Measurements from ENCODE around the gene HSBP1. TPM values are rescaled to one million over a fixed set of nuclear protein-coding genes. Genes with fewer than 3 reads are reported as not detected.

The HSBP1 gene
- total and polyA plus RNA-seq, 2 of the 13 experiments (the other 11 are each of a cell fraction or from before 2014, with no cell fraction given) = 249 to 292 TPM

GRCh38 chr16:83769397-83770008, 38.3 kb upstream of the HSBP1 start:
- Histone ChIP-seq H3K9me3 (ENCODE audit: low read length) (no peaks in the 10 kb centered on the region), H3K9ac (ENCODE audit: insufficient read depth, low read depth, low read length) (no peak overlapping the region), H3K36me3 (replicated peaks in 1 of 2; ENCODE audit: control insufficient read depth in 1 of 2, insufficient read depth in 2 of 2, low read length in 2 of 2) (no peaks in the 10 kb centered on the region), H3K27me3 (ENCODE audit: control insufficient read depth in 1 of 2, insufficient read depth in 2 of 2, low read length in 2 of 2) (no peaks in the 10 kb centered on the region), H3K27ac (ENCODE audit: extremely low read length, insufficient read depth, low read length) (no peak overlapping the region), H2AFZ (ENCODE audit: low read length) (no peak overlapping the region), H4K20me1 (ENCODE audit: insufficient read depth, low read length) (no peaks in the 10 kb centered on the region), H3K4me3 (replicated peaks in 1 of 3; ENCODE audit: insufficient read depth in 1 of 3, low read depth in 2 of 3, low read length in 3 of 3) (no peak overlapping the region), H3K4me2 (ENCODE audit: low read depth, low read length) (no peak overlapping the region), H3K4me1 (ENCODE audit: insufficient read depth, low read length) (no peaks in the 10 kb centered on the region), H3K79me2 (ENCODE audit: insufficient read depth, low read length) (no peaks in the 10 kb centered on the region)
- no peak for TF ChIP-seq HDAC2 (CRISPR knock-in tag; IDR thresholded peaks at IDR 0.05)
- 0 out of 2 replicates have a peak, but pooled peaks have one; percentile 3 for TF ChIP-seq MAFF (IDR thresholded peaks at IDR 0.05; ENCODE audit: low read depth, low read length)
- TF ChIP-seq MAFK (conservative IDR thresholded peaks at IDR 0.05 in 1 of 2, IDR thresholded peaks at IDR 0.05 in 1 of 2; ENCODE audit: low read length in 2 of 2) = peak; percentile 39 to 49; a peak in 3 of 4 replicates
- no peak for TF ChIP-seq RXRB (CRISPR knock-in tag; IDR thresholded peaks at IDR 0.05; ENCODE audit: borderline replicate concordance)
- no peak for TF ChIP-seq HMG20A (CRISPR knock-in tag; IDR thresholded peaks at IDR 0.05; ENCODE audit: borderline replicate concordance)
- no peak for TF ChIP-seq ZBTB7B (CRISPR knock-in tag; IDR thresholded peaks at IDR 0.05)
- no peak for TF ChIP-seq MTA1 (CRISPR knock-in tag; IDR thresholded peaks at IDR 0.05; ENCODE audit: borderline replicate concordance)
- intact Hi-C loops (cut with micrococcal nuclease; ENCODE audit: unreplicated experiment) = no loop called here
- in situ Hi-C loops (cut with HindIII; ENCODE audit: extremely low pct_ligation_motif_present, low pct_unique_long_range_greater_than_20kb) = no loop called here
- CTCF ChIA-PET (ENCODE audit: low intra/inter-chr PET ratio, low total read pairs) = no interaction called here
- ATAC-seq = no peak
- WGBS (ENCODE audit: low lambda C conversion rate) = 8% methylated on average over 5 of the region's 5 CpGs
- DNase-seq (ENCODE audit: low spot score) = no peak
- POLR2A ChIA-PET = no interaction called here
- BruUV-seq (replicated peaks) = no TSS peak
- no peak for FAIRE-seq

- ChIA-PET POLR2A (no interaction called here), CTCF (ENCODE audit: low intra/inter-chr PET ratio, low total read pairs) (no interaction called here)
- no peak overlapping the region for H3K27ac ChIP-seq (ENCODE audit: extremely low read length, insufficient read depth, low read length)
- no peak for ATAC-seq
- H3K4me1 ChIP-seq (ENCODE audit: insufficient read depth, low read length) = no peaks in the 10 kb centered on the region
- peaks cover 0 to 10% of the 10 kb centered on the region in 2 experiments; a peak in 2 of 5 replicates for H3K27me3 ChIP-seq (ENCODE audit: control insufficient read depth in 1 of 2, insufficient read depth in 2 of 2, low read length in 2 of 2)
- FAIRE-seq = no peak
- no peak overlapping the region for H3K4me3 ChIP-seq (replicated peaks in 1 of 3; ENCODE audit: insufficient read depth in 1 of 3, low read depth in 2 of 3, low read length in 3 of 3)
- WGBS (ENCODE audit: low lambda C conversion rate) = 17% methylated on average over 5 of the region's 5 CpGs
- H4K20me1 ChIP-seq (ENCODE audit: insufficient read depth, low read length) = no peaks in the 10 kb centered on the region
- H3K4me2 ChIP-seq (ENCODE audit: low read depth, low read length) = no peak overlapping the region
- H3K36me3 ChIP-seq (replicated peaks in 1 of 2; ENCODE audit: control insufficient read depth in 1 of 2, insufficient read depth in 2 of 2, low read length in 2 of 2) = no peaks in the 10 kb centered on the region
- no peaks in the 10 kb centered on the region for H3K9me3 ChIP-seq (ENCODE audit: low read length)
- in situ Hi-C loops (cut with HindIII; ENCODE audit: extremely low pct_ligation_motif_present, low pct_unique_long_range_greater_than_20kb) = no loop called here
- no peaks in the 10 kb centered on the region for H3K79me2 ChIP-seq (ENCODE audit: insufficient read depth, low read length)
- TF ChIP-seq HINFP (CRISPR knock-in tag; IDR thresholded peaks at IDR 0.05; ENCODE audit: low read depth) (no peak), ZNF615 (CRISPR knock-in tag; IDR thresholded peaks at IDR 0.05; ENCODE audit: borderline replicate concordance) (no peak), MIER2 (CRISPR knock-in tag; IDR thresholded peaks at IDR 0.05) (no peak), ZNF329 (CRISPR knock-in tag; IDR thresholded peaks at IDR 0.05; ENCODE audit: low read depth) (no peak), ZNF773 (CRISPR knock-in tag; IDR thresholded peaks at IDR 0.05; ENCODE audit: borderline replicate concordance) (no peak), RNF2 (conservative IDR thresholded peaks at IDR 0.05; ENCODE audit: low read depth) (no peak), ZNF670 (CRISPR knock-in tag; IDR thresholded peaks at IDR 0.05; ENCODE audit: borderline replicate concordance) (no peak)
- no peak overlapping the region for H2AFZ ChIP-seq (ENCODE audit: low read length)
- DNase-seq (ENCODE audit: low spot score) = no peak
- no TSS peak for BruUV-seq (replicated peaks)
- intact Hi-C loops (cut with micrococcal nuclease; ENCODE audit: unreplicated experiment) = no loop called here
- H3K9ac ChIP-seq (ENCODE audit: insufficient read depth, low read depth, low read length) = no peak overlapping the region
Measured at GRCh38 chr16:83771306-83771942, 36.4 kb upstream of the HSBP1 start.
